B cell (primary cell): ENCODE data around the gene SLC12A1.

ENCODE experiments used
- CTCF ChIP-seq: fragments of 200-600 bp; IDR thresholded peaks from one replicate; pipeline ENCODE4 v1.8.0; 2022; ENCODE audit warnings: antibody characterized with exemption, mild to moderate bottlenecking
- EZH2 ChIP-seq: IDR thresholded peaks from 2 replicates; pipeline ENCODE4 v1.6.1; 2012; ENCODE audit warnings: borderline replicate concordance, low read depth, mild to moderate bottlenecking, moderate library complexity, low read length; ENCODE audit not compliant: insufficient read depth, poor library complexity, severe bottlenecking

- TF ChIP-seq CTCF (no peak), EZH2 (no peak)
These were observed 128.2 kb downstream of the SLC12A1 start for GRCh38 chr15:48334260-48334659.
